ENCODE measurements around the gene KCNIP4. TPM values are rescaled to one million over a fixed set of nuclear protein-coding genes. Genes with fewer than 3 reads are reported as not detected.

The KCNIP4 gene
- total and polyA plus RNA-seq, 4 donors = 12.5 to 74.2 (median 54.5) TPM

DNA sequence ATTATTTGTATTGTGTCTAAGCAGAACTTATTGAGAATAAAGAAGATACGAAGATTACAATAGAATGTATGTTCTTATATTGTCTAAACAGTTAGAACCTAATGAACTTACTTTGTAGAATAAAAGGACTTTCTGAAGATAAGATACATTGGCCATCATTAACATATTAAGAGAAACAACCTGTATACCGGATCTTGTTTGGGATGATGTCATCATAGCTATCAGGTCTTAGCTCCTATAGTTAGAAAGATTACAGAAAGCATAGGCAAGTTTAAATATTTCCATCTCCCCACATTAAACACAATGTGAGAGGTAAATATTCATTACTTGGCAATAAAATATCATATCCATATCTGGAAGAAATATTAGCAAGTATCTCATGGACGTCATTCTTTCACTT lies 966.0 kb downstream of the KCNIP4 start:
- Histone ChIP-seq H3K27ac (ENCODE audit: low read depth, low read length) (no peak overlapping the region), H3K36me3 (ENCODE audit: control insufficient read depth, insufficient read depth, low read length) (no peaks in the 10 kb centered on the region), H3K27me3 (ENCODE audit: control insufficient read depth, insufficient read depth, low read length) (no peaks in the 10 kb centered on the region)

DNA sequence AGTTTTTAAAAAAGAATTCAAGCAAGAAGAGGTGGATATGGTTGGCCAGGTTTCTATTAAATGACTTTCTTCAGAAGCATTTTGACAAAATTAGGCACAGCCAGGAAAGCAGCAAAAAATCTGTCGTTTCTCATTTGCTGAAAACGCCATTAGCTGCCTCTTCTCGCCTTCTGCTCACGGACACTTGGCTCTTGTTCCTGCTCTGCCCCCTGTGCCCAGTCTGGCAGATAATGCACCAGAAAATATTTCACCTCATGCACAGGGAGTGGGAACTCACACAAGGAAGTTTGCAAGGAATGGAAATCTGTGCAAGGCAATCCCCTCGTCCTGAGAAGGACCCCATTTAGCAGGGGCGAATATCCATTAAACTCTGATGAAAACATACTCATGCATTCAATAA lies 988.3 kb downstream of the KCNIP4 start:
- peak in 2 of 6 donors; percentile 14 to 50 for DNase-seq (ENCODE audit: low read depth in 4 of 6, low spot score in 6 of 6)
- H3K4me3 ChIP-seq (ENCODE audit: low read depth, low read length) = no peak overlapping the region
- no peaks in the 10 kb centered on the region for H3K9me3 ChIP-seq (ENCODE audit: control insufficient read depth, insufficient read depth, low read length)
- H3K27ac ChIP-seq (ENCODE audit: low read depth, low read length) = no peak overlapping the region
- no peaks in the 10 kb centered on the region for H3K27me3 ChIP-seq (ENCODE audit: control insufficient read depth, insufficient read depth, low read length)
- H3K4me1 ChIP-seq (ENCODE audit: control insufficient read depth, insufficient read depth, low read length) = no peaks in the 10 kb centered on the region
- H3K36me3 ChIP-seq (ENCODE audit: control insufficient read depth, insufficient read depth, low read length) = no peaks in the 10 kb centered on the region
- WGBS (ENCODE audit: insufficient coverage) = 13% methylated on average over 4 of the region's 6 CpGs

More for the DNA sequence above, 966.0 kb downstream of the KCNIP4 start:
- no peaks in the 10 kb centered on the region for H3K9me3 ChIP-seq (ENCODE audit: control insufficient read depth, insufficient read depth, low read length)
- no peak overlapping the region for H3K4me3 ChIP-seq (ENCODE audit: low read depth, low read length)
- WGBS (ENCODE audit: insufficient coverage) = no CpG with 5 or more reads among the region's 3 CpGs
- DNase-seq (ENCODE audit: low read depth in 4 of 6, low spot score in 6 of 6) = no peak
- H3K4me1 ChIP-seq (ENCODE audit: control insufficient read depth, insufficient read depth, low read length) = peaks cover 10% of the 10 kb centered on the region

DNA sequence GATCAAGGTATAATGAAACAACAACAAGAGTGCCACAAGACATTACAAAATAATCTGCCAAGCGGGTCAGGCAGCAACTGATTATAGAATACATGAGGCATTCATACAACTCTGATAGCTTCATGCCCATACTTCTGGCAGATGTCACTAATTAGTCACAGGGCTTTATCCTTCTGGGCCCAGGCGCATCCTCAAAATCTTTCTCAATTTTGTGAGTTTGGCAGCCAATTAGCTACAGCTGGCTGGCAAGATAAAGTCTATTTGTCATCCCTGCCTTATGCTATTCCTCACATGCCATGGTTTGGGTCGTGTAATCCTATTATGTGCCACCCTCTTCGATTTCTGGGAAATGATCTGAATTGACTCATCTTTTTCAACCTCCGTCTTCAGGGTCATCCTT lies 994.0 kb downstream of the KCNIP4 start:
- H3K4me3 ChIP-seq (ENCODE audit: low read depth, low read length) = no peak overlapping the region
- H3K27ac ChIP-seq (ENCODE audit: low read depth, low read length) = no peak overlapping the region
- no peaks in the 10 kb centered on the region for H3K9me3 ChIP-seq (ENCODE audit: control insufficient read depth, insufficient read depth, low read length)
- H3K4me1 ChIP-seq (ENCODE audit: control insufficient read depth, insufficient read depth, low read length) = no peaks in the 10 kb centered on the region
- WGBS (ENCODE audit: insufficient coverage) = 86% methylated on average over 3 of the region's 5 CpGs
- H3K27me3 ChIP-seq (ENCODE audit: control insufficient read depth, insufficient read depth, low read length) = no peaks in the 10 kb centered on the region
- peak in 2 of 6 donors; percentile 6 to 49 for DNase-seq (ENCODE audit: low read depth in 4 of 6, low spot score in 6 of 6)
- H3K36me3 ChIP-seq (ENCODE audit: control insufficient read depth, insufficient read depth, low read length) = no peaks in the 10 kb centered on the region

DNA sequence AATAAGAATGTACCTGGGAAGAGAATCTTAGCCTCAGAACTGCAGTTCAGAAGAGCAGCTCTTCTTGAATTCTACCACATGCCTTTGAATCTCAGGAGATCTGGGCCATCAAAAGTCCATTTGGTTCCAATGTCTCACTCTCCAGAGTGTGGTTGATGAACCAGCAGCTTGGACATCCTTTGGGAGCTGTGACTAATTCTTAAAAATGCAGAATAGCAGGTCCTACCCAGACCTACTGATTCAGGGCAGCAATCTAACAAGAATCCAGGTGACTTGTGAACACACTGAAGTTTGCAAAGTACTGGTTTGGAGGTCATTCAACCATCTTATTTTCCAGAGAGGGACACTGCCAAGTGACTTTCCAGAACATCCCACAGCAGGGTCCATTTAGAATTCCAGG lies 1003.6 kb downstream of the KCNIP4 start:
- no peaks in the 10 kb centered on the region for H3K36me3 ChIP-seq (ENCODE audit: control insufficient read depth, insufficient read depth, low read length)
- no peak for DNase-seq (ENCODE audit: low read depth in 4 of 6, low spot score in 6 of 6)
- no peak overlapping the region for H3K27ac ChIP-seq (ENCODE audit: low read depth, low read length)
- H3K27me3 ChIP-seq (ENCODE audit: control insufficient read depth, insufficient read depth, low read length) = no peaks in the 10 kb centered on the region
- no peaks in the 10 kb centered on the region for H3K4me1 ChIP-seq (ENCODE audit: control insufficient read depth, insufficient read depth, low read length)
- H3K9me3 ChIP-seq (ENCODE audit: control insufficient read depth, insufficient read depth, low read length) = no peaks in the 10 kb centered on the region
- H3K4me3 ChIP-seq (ENCODE audit: low read depth, low read length) = no peak overlapping the region

DNA sequence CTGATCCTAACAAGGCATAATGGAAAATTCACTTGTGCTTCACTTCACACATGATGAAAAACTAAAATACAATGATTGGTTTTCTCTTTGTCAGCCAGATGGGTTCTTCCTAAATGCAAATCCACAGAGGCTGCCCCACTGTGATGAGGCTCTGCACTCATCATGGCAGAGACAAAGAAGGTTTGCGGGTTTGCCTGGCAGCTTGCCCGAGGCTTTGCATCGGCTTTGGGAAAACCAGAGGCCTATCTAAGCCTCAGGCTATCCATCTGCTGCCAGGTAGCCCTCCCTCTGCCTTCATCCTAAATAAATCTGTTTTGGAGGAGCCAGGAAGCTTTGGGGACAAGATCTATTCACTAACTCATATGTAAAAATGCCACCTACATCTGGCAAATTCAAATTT lies 1004.1 kb downstream of the KCNIP4 start:
- H3K9me3 ChIP-seq (ENCODE audit: control insufficient read depth, insufficient read depth, low read length) = no peaks in the 10 kb centered on the region
- H3K27ac ChIP-seq (ENCODE audit: low read depth, low read length) = no peak overlapping the region
- H3K36me3 ChIP-seq (ENCODE audit: control insufficient read depth, insufficient read depth, low read length) = no peaks in the 10 kb centered on the region
- DNase-seq (ENCODE audit: low read depth in 4 of 6, low spot score in 6 of 6) = peak in 1 of 6 donors; percentile 63
- 64% methylated on average over 2 of the region's 3 CpGs for WGBS (ENCODE audit: insufficient coverage)
- H3K27me3 ChIP-seq (ENCODE audit: control insufficient read depth, insufficient read depth, low read length) = no peaks in the 10 kb centered on the region
- no peaks in the 10 kb centered on the region for H3K4me1 ChIP-seq (ENCODE audit: control insufficient read depth, insufficient read depth, low read length)
- no peak overlapping the region for H3K4me3 ChIP-seq (ENCODE audit: low read depth, low read length)

- Histone ChIP-seq H3K4me1 (ENCODE audit: control insufficient read depth, insufficient read depth, low read length) (no peaks in the 10 kb centered on the region), H3K36me3 (ENCODE audit: control insufficient read depth, insufficient read depth, low read length) (no peaks in the 10 kb centered on the region), H3K9me3 (ENCODE audit: control insufficient read depth, insufficient read depth, low read length) (no peaks in the 10 kb centered on the region), H3K27ac (ENCODE audit: low read depth, low read length) (no peak overlapping the region), H3K4me3 (ENCODE audit: low read depth, low read length) (no peak overlapping the region), H3K27me3 (ENCODE audit: control insufficient read depth, insufficient read depth, low read length) (no peaks in the 10 kb centered on the region)
- no peak for DNase-seq (ENCODE audit: low read depth in 4 of 6, low spot score in 6 of 6)
- WGBS (ENCODE audit: insufficient coverage) = 100% methylated on average over 1 of the region's 2 CpGs
These were observed 1010.4 kb downstream of the KCNIP4 start for GRCh38 chr4:20938204-20938603.

DNA sequence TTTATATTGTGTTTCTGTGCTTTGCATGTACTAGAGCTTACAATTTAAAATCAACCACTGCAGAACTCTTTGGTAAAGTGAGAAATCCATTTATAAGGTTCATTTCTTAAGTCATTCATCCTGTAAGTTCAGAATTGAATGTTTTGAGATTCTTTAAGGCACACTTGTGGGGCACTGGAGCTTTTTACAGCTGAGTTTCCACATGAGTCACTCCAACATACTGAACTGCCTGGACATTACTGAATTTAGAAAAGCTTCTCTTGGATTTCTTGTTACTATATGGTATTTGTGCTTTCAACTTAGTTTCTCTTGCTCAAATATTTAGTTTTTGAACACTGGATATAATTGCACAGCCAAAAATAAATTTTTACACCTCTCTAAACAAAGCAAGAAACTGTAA lies 1022.0 kb downstream of the KCNIP4 start:
- H3K4me3 ChIP-seq (ENCODE audit: low read depth, low read length) = no peak overlapping the region
- no peaks in the 10 kb centered on the region for H3K36me3 ChIP-seq (ENCODE audit: control insufficient read depth, insufficient read depth, low read length)
- H3K9me3 ChIP-seq (ENCODE audit: control insufficient read depth, insufficient read depth, low read length) = no peaks in the 10 kb centered on the region
- H3K27me3 ChIP-seq (ENCODE audit: control insufficient read depth, insufficient read depth, low read length) = no peaks in the 10 kb centered on the region
- no peak overlapping the region for H3K27ac ChIP-seq (ENCODE audit: low read depth, low read length)
- H3K4me1 ChIP-seq (ENCODE audit: control insufficient read depth, insufficient read depth, low read length) = no peaks in the 10 kb centered on the region
- DNase-seq (ENCODE audit: low read depth in 4 of 6, low spot score in 6 of 6) = no peak

GRCh38 chr4:20925176-20925575 lies 1023.4 kb downstream of the KCNIP4 start:
- Histone ChIP-seq H3K4me1 (ENCODE audit: control insufficient read depth, insufficient read depth, low read length) (no peaks in the 10 kb centered on the region), H3K36me3 (ENCODE audit: control insufficient read depth, insufficient read depth, low read length) (no peaks in the 10 kb centered on the region), H3K27ac (ENCODE audit: low read depth, low read length) (no peak overlapping the region), H3K9me3 (ENCODE audit: control insufficient read depth, insufficient read depth, low read length) (no peaks in the 10 kb centered on the region), H3K4me3 (ENCODE audit: low read depth, low read length) (no peak overlapping the region), H3K27me3 (ENCODE audit: control insufficient read depth, insufficient read depth, low read length) (no peaks in the 10 kb centered on the region)
- DNase-seq (ENCODE audit: low read depth in 4 of 6, low spot score in 6 of 6) = no peak
- WGBS (ENCODE audit: insufficient coverage) = 83% methylated on average over 1 of the region's 4 CpGs

DNA sequence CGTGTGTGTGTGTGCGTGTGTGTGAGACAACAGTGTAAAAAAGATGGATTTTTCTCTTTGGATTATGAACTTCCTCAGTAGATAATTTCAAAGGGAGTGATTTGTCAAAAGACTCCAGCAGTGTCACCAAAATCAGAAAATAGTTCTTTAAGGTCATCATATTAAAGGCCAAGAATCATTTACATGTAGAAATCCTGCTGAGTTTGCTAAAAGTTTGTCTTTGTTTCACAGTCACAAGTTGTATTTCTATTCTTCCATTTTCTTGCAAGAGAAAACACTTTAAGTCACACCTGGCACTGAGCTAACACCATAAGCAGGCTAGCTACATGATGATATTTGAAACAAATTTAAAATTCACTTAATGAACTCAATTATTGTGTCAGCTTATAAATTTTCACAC lies 1025.6 kb downstream of the KCNIP4 start:
- Histone ChIP-seq H3K9me3 (ENCODE audit: control insufficient read depth, insufficient read depth, low read length) (no peaks in the 10 kb centered on the region), H3K36me3 (ENCODE audit: control insufficient read depth, insufficient read depth, low read length) (no peaks in the 10 kb centered on the region), H3K4me1 (ENCODE audit: control insufficient read depth, insufficient read depth, low read length) (no peaks in the 10 kb centered on the region), H3K27ac (ENCODE audit: low read depth, low read length) (no peak overlapping the region), H3K4me3 (ENCODE audit: low read depth, low read length) (no peak overlapping the region), H3K27me3 (ENCODE audit: control insufficient read depth, insufficient read depth, low read length) (no peaks in the 10 kb centered on the region)
- WGBS (ENCODE audit: insufficient coverage) = no CpG with 5 or more reads among the region's 2 CpGs
- no peak for DNase-seq (ENCODE audit: low read depth in 4 of 6, low spot score in 6 of 6)

GRCh38 chr4:20916106-20916505 lies 1032.5 kb downstream of the KCNIP4 start:
- Histone ChIP-seq H3K27me3 (ENCODE audit: control insufficient read depth, insufficient read depth, low read length) (no peaks in the 10 kb centered on the region), H3K36me3 (ENCODE audit: control insufficient read depth, insufficient read depth, low read length) (no peaks in the 10 kb centered on the region), H3K4me3 (ENCODE audit: low read depth, low read length) (no peak overlapping the region), H3K4me1 (ENCODE audit: control insufficient read depth, insufficient read depth, low read length) (no peaks in the 10 kb centered on the region), H3K9me3 (ENCODE audit: control insufficient read depth, insufficient read depth, low read length) (no peaks in the 10 kb centered on the region), H3K27ac (ENCODE audit: low read depth, low read length) (no peak overlapping the region)
- DNase-seq (ENCODE audit: low read depth in 4 of 6, low spot score in 6 of 6) = no peak
- WGBS (ENCODE audit: insufficient coverage) = no CpG with 5 or more reads among the region's 1 CpG

All from spinal cord (tissue), 10 donors.